HG03378 (cell line): ENCODE results near the gene MTMR12.
A peak's percentile ranks its signal among the peaks of the same experiment; 100 is the strongest.

ENCODE experiments used
- ATAC-seq: cut with Tn5 transposase; IDR thresholded peaks from one replicate; pipeline ENCODE4 v1.9.1; 2021; ENCODE audit warnings: mild to moderate bottlenecking, moderate library complexity; ENCODE audit not compliant: unreplicated experiment

Gene MTMR12, protein sequence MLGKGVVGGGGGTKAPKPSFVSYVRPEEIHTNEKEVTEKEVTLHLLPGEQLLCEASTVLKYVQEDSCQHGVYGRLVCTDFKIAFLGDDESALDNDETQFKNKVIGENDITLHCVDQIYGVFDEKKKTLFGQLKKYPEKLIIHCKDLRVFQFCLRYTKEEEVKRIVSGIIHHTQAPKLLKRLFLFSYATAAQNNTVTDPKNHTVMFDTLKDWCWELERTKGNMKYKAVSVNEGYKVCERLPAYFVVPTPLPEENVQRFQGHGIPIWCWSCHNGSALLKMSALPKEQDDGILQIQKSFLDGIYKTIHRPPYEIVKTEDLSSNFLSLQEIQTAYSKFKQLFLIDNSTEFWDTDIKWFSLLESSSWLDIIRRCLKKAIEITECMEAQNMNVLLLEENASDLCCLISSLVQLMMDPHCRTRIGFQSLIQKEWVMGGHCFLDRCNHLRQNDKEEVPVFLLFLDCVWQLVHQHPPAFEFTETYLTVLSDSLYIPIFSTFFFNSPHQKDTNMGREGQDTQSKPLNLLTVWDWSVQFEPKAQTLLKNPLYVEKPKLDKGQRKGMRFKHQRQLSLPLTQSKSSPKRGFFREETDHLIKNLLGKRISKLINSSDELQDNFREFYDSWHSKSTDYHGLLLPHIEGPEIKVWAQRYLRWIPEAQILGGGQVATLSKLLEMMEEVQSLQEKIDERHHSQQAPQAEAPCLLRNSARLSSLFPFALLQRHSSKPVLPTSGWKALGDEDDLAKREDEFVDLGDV

GRCh38 chr5:32312595-32313332, at the start of gene MTMR12:
Gene MTMR12, minus strand, starts transcription at chr5:32312939. Its CDS starts 101 bp downstream, at chr5:32312838.
- peak; percentile 98 for ATAC-seq

DNA sequence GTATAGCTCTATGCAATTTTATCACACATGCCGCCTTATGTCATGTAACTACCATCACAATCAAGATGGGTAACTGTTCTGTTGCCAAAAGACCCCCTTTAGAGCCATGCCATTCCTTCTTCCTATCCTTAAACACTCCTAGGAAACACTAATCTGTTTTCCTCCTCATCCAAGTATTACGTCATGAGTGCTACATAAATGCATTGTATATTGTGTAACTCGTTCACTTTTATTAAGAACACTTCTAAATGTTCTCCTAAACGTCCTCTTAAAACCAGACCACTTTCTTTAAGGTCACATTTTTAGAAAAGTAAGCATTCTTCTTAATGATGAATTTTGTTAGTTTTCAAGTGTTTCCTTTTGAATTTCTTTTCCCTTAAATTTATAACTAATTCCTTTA, 49.8 kb upstream of the MTMR12 start:
- ATAC-seq, result no peak

- no peak for ATAC-seq
Observed at GRCh38 chr5:32360906-32361305, 48.2 kb upstream of the MTMR12 start.

DNA sequence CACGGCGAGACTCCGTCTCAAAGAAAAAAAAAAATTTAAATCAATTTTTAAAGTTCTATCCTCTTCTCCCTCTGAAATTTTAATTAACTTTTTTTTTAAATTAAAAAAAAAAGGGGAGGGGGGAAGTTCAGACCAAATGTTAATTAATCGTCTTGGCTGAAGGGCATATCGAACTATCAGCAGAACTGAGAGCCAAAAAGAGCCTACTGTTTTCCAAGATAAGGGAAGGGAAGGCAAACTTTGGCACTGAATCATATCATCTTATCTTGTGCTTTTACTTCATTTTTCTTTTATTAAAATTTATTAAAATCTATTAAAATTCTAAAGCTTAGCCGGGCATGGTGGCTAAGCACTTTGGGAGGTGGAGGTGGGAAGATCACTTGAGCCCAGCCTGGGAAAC, 45.9 kb upstream of the MTMR12 start:
- ATAC-seq, result no peak

DNA sequence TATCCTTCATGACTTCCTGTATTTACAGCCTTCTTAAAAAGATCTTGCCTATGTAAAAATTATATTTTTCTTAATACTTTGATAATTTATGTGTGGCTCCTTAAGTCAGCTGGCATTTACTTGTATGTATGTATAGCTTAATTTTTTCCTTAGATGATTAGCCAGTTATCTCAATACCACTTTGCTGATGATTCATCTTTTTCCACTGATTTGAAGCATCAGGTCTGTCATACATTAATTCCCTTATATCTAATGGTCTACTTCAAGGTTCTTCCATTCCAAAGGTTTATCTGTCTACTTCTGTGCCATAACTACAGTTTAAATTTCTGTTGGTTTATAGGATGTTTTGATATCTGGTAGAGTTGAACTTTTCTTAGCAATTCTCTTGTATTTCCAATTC, 44.9 kb upstream of the MTMR12 start:
- no peak for ATAC-seq

DNA sequence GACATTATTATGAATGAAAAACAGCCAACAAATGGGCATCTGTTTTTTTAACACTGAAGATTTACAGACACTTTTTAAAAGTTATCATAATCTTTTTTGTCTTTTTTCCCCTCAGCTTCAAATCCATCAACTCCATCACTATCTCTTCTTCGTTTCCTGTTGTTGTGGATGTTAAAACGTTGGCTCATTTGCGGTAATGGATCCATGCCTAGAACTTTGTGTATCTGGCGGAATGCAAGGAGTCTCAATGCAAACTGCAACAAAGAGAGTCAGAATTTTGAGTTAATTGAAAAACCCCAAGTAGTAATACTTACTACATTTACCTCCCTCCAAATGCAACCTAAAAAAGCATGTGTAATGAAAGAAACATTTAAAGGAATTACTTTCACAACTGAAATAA, 42.9 kb upstream of the MTMR12 start:
- ATAC-seq, result no peak

DNA sequence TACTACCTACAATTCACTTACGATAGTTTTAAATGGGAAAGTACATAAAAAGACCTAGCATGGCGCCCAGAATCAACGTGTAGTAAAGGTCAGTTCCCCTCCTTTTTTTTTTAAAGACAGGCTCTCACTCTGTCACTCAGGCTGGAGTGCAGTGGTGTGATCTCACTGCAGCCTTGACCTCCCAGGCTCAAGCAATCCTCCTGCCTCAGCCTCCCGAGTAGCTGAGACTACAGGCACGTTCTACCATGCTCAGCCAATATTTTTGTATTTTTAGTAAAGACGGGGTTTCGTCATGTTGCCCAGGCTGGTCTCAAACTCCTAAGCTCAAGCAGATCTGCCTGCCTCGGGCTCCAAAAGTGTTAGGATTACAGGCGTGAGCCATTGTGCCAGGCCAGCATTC, 40.7 kb upstream of the MTMR12 start:
- no peak for ATAC-seq

- no peak for ATAC-seq
Observed at GRCh38 chr5:32352685-32353084, 39.9 kb upstream of the MTMR12 start.

- ATAC-seq, result no peak
Observed at GRCh38 chr5:32346869-32347268, 34.1 kb upstream of the MTMR12 start.

- no peak for ATAC-seq
Observed at GRCh38 chr5:32343058-32343672, 30.4 kb upstream of the MTMR12 start.

- ATAC-seq, result no peak
Observed at GRCh38 chr5:32342656-32343055, 29.9 kb upstream of the MTMR12 start.

DNA sequence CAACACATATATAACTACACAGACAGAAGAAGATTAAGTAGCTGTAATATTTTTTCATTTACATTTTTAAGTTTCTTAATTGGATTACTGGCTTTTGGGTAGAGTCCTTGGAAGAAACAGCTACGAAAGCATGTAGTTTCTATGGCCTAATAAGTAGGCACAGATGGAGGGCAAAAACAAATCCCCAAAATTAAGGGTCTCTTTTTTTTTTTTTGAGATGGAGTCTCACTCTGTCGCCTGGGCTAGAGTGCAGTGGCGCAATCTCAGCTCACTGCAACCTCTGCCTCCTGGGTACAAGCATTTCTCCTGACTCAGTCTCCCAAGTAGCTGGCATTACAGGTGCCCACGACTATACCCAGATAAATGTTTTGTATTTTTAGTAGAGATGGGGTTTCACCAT, 27.1 kb upstream of the MTMR12 start:
- no peak for ATAC-seq

DNA sequence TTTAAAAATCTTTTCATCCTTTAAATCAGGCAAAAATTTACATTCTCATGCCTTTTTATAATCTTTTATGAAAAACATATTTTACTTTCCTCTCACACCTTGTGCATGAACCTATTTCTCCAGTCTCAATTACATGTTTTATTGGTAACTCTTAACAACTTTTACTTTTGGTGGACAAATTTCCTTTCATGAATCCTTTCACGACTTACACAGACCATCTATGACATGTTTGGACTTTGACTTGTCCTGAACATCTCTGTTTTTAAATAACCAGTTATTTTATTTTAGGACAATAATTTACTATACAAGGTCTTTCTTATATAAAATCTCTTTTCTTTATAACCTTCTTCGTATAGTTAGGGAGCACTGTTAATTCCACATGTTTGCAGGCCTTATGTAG, 26.5 kb upstream of the MTMR12 start:
- ATAC-seq, result no peak

- no peak for ATAC-seq
Observed at GRCh38 chr5:32332966-32333365, 20.2 kb upstream of the MTMR12 start.

GRCh38 chr5:32332361-32332760, 19.6 kb upstream of the MTMR12 start:
- ATAC-seq, result no peak

DNA sequence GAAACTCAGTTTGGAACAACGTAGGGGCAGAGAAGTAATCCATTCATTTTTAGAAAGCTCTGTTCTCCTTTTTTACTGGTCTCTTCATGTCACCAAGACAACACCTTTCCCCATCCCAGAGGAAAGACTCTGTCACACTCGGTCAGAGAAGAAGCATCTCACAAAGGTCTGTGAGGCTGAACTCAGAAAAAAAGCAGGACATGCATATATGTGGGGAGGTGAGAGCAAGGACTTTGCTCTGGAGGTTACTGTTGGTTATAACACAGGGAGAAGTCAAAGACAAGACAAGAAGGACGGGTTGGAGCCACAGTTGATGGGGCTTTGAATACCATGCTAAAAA, 19.2 kb upstream of the MTMR12 start:
- ATAC-seq, result no peak

DNA sequence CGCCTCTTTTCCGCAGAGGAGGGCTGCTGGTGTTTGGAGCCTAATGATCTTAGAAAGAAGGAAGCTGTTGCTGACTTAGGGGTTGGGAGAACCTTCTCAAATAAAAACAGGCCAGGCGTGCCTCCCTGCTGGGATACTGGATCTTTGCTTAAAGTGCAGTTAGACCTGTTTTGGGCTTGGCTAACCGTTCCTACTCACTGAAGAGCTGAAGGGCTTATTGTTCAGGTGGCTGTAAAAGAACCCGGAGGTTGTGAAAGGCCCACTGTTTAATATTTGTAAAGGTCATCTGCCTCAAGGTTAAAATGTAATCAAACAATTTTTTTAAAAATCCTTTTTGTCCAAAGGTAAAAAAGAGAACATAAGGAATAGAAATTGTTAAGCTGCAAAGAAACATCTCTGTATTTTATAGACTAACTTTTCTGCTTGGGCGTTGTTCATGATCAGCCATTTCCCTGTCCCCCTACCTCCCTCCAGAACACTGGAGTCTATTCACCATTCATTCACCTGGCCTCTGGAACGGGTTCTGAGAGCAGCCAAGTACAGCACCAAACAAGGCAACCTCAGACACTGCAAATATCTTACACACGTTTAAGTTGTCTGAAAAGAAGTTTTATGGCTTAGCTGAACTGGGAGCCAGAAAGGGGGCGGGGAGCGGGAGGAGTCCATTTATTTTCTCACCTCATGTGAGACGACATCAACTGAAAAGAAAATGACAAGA, 18.6 kb upstream of the MTMR12 start:
- ATAC-seq, result no peak

- no peak for ATAC-seq
Observed at GRCh38 chr5:32330126-32330971, 17.6 kb upstream of the MTMR12 start.

DNA sequence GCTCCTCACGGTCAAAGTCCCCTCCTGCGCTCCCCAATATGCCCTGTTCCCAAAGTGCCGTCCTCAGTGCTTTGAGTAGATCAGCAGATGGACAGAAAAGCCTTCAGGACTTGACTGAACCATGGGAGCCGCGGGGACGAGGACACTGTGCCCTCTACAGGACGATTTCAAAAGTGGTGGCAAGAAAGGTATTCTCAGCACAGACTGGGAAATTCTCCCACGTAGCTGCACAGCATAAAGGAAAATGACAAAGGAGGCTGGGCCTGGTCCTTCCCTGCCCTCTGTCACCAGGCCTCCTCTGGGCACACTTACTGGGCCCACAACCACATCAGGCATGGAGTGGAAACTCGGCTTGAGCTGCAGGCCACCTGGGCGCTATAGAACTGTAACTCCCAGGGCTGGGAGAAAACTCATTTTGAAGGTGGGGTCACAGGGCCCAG, 16.7 kb upstream of the MTMR12 start:
- peak; percentile 85 for ATAC-seq
